GM12878 (cell line): Measurements from ENCODE around the gene RRP1B. TPM values are rescaled to one million over a fixed set of nuclear protein-coding genes. Genes with fewer than 3 reads are reported as not detected.

ENCODE experiments used
- ATAC-seq: fragments of 200-7000 bp; cut with Tn5 transposase; 3 replicates; pipeline ENCODE4 v1.9.1; 2020; ENCODE audit warnings: mild to moderate bottlenecking, moderate library complexity
- BruUV-seq: library from RNA; stranded (reverse); fragments of 400-500 nt; replicated peaks from 2 replicates; lab custom pipeline; 2021; lab: Mats Ljungman, UMichigan
- CTCF ChIA-PET: fragments of 300-600 bp; sonication (Branson Sonifier 250); formaldehyde crosslinking; extraction: SDS; loops from one replicate; lab custom pipeline; 2021; ENCODE audit warnings: inconsistent platforms; lab: Yijun Ruan, JAX
- POLR2A ChIA-PET: fragments of 350-600 bp; formaldehyde crosslinking; extraction: SDS; loops from one replicate; lab custom pipeline; 2021; ENCODE audit warnings: inconsistent platforms; lab: Charles Lee
- RAD21 ChIA-PET: fragments of 300-600 bp; sonication (Branson Sonifier 250); formaldehyde crosslinking; loops from one replicate; lab custom pipeline; 2023; ENCODE audit warnings: antibody characterized with exemption; ENCODE audit not compliant: unreplicated experiment; lab: Charles Lee
- SMC1A ChIA-PET: fragments of 300-600 bp; sonication (Branson Sonifier 250); formaldehyde crosslinking; loops from one replicate; lab custom pipeline; 2023; ENCODE audit not compliant: unreplicated experiment, uncharacterized antibody; lab: Charles Lee
- DNase-seq: peaks from one replicate; pipeline ENCODE4 v3.0.0-alpha.2; 2011; ENCODE audit warnings: low read depth, low spot score
- FAIRE-seq: peaks from 3 replicates; lab custom pipeline; 2011; peaks lifted over from hg19 to GRCh38; lab: Jason Lieb, UNC
- H2AFZ ChIP-seq: 2 replicates; pipeline ENCODE4 v1.6.0; 2011; ENCODE audit warnings: low read depth, low read length, control low read depth; ENCODE audit not compliant: control insufficient read depth
- H3K27ac ChIP-seq: 2 replicates; pipeline ENCODE4 v1.5.1; 2011; ENCODE audit warnings: control low read depth; ENCODE audit not compliant: control insufficient read depth, insufficient read depth
- H3K27me3 ChIP-seq, 2 experiments: replicated peaks in 1 of 2; 2 replicates each; pipeline versions ENCODE4 v1.6.0 to v1.6.1; 2011; ENCODE audit warnings: low read length in 1 of 2; ENCODE audit not compliant: control insufficient read depth in 2 of 2, insufficient read depth in 2 of 2
- H3K36me3 ChIP-seq, 2 experiments: 2 replicates each; pipeline ENCODE4 v1.5.1; 2011; ENCODE audit warnings: low read length in 1 of 2; ENCODE audit not compliant: control insufficient read depth in 2 of 2, insufficient read depth in 2 of 2
- H3K4me1 ChIP-seq: 2 replicates; pipeline ENCODE4 v1.6.1; 2011; ENCODE audit warnings: mild to moderate bottlenecking, low read length, moderate library complexity, mixed read lengths; ENCODE audit not compliant: control insufficient read depth, insufficient read depth
- H3K4me2 ChIP-seq: 2 replicates; pipeline ENCODE4 v1.6.0; 2011; ENCODE audit warnings: control low read depth; ENCODE audit not compliant: control insufficient read depth, insufficient read depth
- H3K4me3 ChIP-seq: fragments of 200-600 bp; sonication (generic); 2 replicates; pipeline ENCODE4 v1.5.1; 2016
- H3K79me2 ChIP-seq: 2 replicates; pipeline ENCODE4 v1.6.0; 2011; ENCODE audit warnings: low read length; ENCODE audit not compliant: control insufficient read depth, insufficient read depth
- H3K9ac ChIP-seq: 2 replicates; pipeline ENCODE4 v1.8.0; 2011; ENCODE audit warnings: low read length, control low read depth, mixed read lengths; ENCODE audit not compliant: control insufficient read depth, insufficient read depth
- H3K9me3 ChIP-seq: replicated peaks from 3 replicates; pipeline ENCODE4 v1.5.1; 2011; ENCODE audit warnings: mild to moderate bottlenecking, low read length; ENCODE audit not compliant: control insufficient read depth, insufficient read depth
- H4K20me1 ChIP-seq: 2 replicates; pipeline ENCODE4 v1.6.0; 2011; ENCODE audit not compliant: control insufficient read depth, insufficient read depth
- BMI1 ChIP-seq: fragments of 450-650 bp; IDR thresholded peaks from 2 replicates; pipeline ENCODE4 v1.6.1; 2016; ENCODE audit warnings: mild to moderate bottlenecking, moderate library complexity, borderline replicate concordance
- CHD1 ChIP-seq: IDR thresholded peaks from 2 replicates; pipeline ENCODE4 v1.6.1; 2012; ENCODE audit warnings: low read depth, low read length, improper control_type of control experiment
- CHD2 ChIP-seq: IDR thresholded peaks from 2 replicates; pipeline ENCODE4 v1.6.1; 2011; ENCODE audit warnings: low read depth, low read length, improper control_type of control experiment, borderline replicate concordance
- GATAD2B ChIP-seq: fragments of 450-650 bp; conservative IDR thresholded peaks from 2 replicates; pipeline ENCODE4 v1.6.1; 2017; ENCODE audit warnings: low read depth, mild to moderate bottlenecking, moderate library complexity
- KDM1A ChIP-seq: fragments of 200-600 bp; sonication (generic); IDR thresholded peaks from 2 replicates; pipeline ENCODE4 v1.6.1; 2016; ENCODE audit warnings: borderline replicate concordance
- MYC ChIP-seq: IDR thresholded peaks from 2 replicates; pipeline ENCODE4 v1.6.1; 2011; ENCODE audit warnings: mild to moderate bottlenecking, low read length, moderate library complexity, inconsistent platforms; ENCODE audit not compliant: insufficient read depth, insufficient replicate concordance, insufficient read length, severe bottlenecking
- NFIC ChIP-seq: IDR thresholded peaks from 2 replicates; pipeline ENCODE4 v1.6.1; 2012; ENCODE audit warnings: low read depth, mild to moderate bottlenecking, inconsistent platforms, low read length, moderate library complexity
- PAX8 ChIP-seq: fragments of 450-650 bp; IDR thresholded peaks from 2 replicates; pipeline ENCODE4 v1.6.1; 2017; ENCODE audit warnings: mild to moderate bottlenecking, moderate library complexity
- POLR2AphosphoS2 ChIP-seq: IDR thresholded peaks from 2 replicates; pipeline ENCODE4 v1.6.1; 2011; ENCODE audit warnings: low read depth, mild to moderate bottlenecking, low read length, improper control_type of control experiment, moderate library complexity
- POLR2AphosphoS5 ChIP-seq: IDR thresholded peaks from 2 replicates; pipeline ENCODE4 v1.6.1; 2011; ENCODE audit warnings: mild to moderate bottlenecking, low read length, inconsistent platforms
- SP1 ChIP-seq: IDR thresholded peaks from one replicate; pipeline ENCODE4 v1.6.1; 2011; ENCODE audit warnings: low read depth, low read length
- SUPT20H ChIP-seq: IDR thresholded peaks from 2 replicates; pipeline ENCODE4 v1.6.1; 2011; ENCODE audit warnings: low read depth, mild to moderate bottlenecking, low read length, moderate library complexity, borderline replicate concordance; ENCODE audit not compliant: control insufficient read depth
- ZBTB11 ChIP-seq: fragments of 450-650 bp; formaldehyde crosslinking; IDR thresholded peaks from 2 replicates; pipeline ENCODE4 v1.5.0; 2022; ENCODE audit warnings: mild to moderate bottlenecking, missing genetic modification characterization
- ZBTB33 ChIP-seq: fragments of 450-650 bp; IDR thresholded peaks from 2 replicates; pipeline ENCODE4 v1.6.1; 2017; ENCODE audit warnings: mild to moderate bottlenecking
- ZZZ3 ChIP-seq: IDR thresholded peaks from 2 replicates; pipeline ENCODE4 v1.6.1; 2011; ENCODE audit warnings: low read depth; ENCODE audit not compliant: control insufficient read depth, insufficient read length
- WGBS: methylation state at CpG from one replicate; pipeline ENCODE4 v1.1.6; 2016; ENCODE audit warnings: low lambda C conversion rate; ENCODE audit not compliant: insufficient replicate concordance, insufficient coverage; ENCODE audit errors: missing lambda C conversion rate; 5-methylcytosine and 5-hydroxymethylcytosine counted together
- in situ Hi-C: fragments of 300-500 bp; cut with MboI; formaldehyde crosslinking; loops from 9 replicates; pipeline ENCODE4 v1.14.3; 2018; ENCODE audit warnings: mixed read lengths
- intact Hi-C: fragments of 100-400 bp; cut with micrococcal nuclease; formaldehyde crosslinking; loops from one replicate; pipeline ENCODE4 v1.14.2; 2022; ENCODE audit not compliant: unreplicated experiment
- polyA plus RNA-seq, 11 experiments: library from polyadenylated mRNA; depleted of rRNA in 4 of 11; unstranded in 6 of 11; stranded (reverse) in 5 of 11; fragments of >200 nt; fragmentation: Nextera tagmentation in 4 of 11; fragmentation: Illumina TruSeq in 1 of 11; extraction: Ambion mirVana in 4 of 11; extraction: Trizol in 1 of 11; gene quantifications; 1 replicate in 1 of 11; 2 replicates in 10 of 11; pipeline versions ENCODE4 v1.2.1 to v1.2.3, GENCODE V29; 2011 to 2016; ENCODE audit warnings: inconsistent platforms in 2 of 11, missing spikeins in 2 of 11, low read depth in 1 of 11
- total RNA-seq, 4 experiments: library from RNA; depleted of rRNA in 3 of 4; stranded (reverse); fragments of >200 nt in 3 of 4; fragmentation: Illumina TruSeq in 1 of 4; extraction: Trizol in 1 of 4; gene quantifications; 2 replicates each; pipeline versions ENCODE4 v1.2.1 to v1.2.3, GENCODE V29; 2013 to 2021
- TF ChIP-seq, protein P1 (sequence below): fragments of 150-350 bp; IDR thresholded peaks from 2 replicates; pipeline ENCODE4 v1.6.1; 2016; ENCODE audit warnings: low read depth, low read length

The RRP1B gene
- total and polyA plus RNA-seq, 10 of the 15 experiments (the other 5 are each of a cell fraction or from before 2014, with no cell fraction given): 8.1 to 57.4 (median 38.1) TPM

- in situ Hi-C loops: loop anchor here (5.0 kb wide), 1 partner anchor 32 kb away; no protein-coding TSS in a partner anchor
- RAD21 ChIA-PET: no interaction called here
- TF ChIP-seq CHD1 (no peak), POLR2AphosphoS2 (no peak), POLR2AphosphoS5 (no peak), PAX8 (no peak), MYC (no peak), KDM1A (no peak), NFIC (no peak), CHD2 (no peak), GATAD2B (no peak), BMI1 (no peak), ZBTB33 (no peak), ZBTB11 (CRISPR knock-in tag) (no peak), SP1 (no peak), SUPT20H (no peak), ZZZ3 (no peak)
- TF ChIP-seq, protein P1, sequence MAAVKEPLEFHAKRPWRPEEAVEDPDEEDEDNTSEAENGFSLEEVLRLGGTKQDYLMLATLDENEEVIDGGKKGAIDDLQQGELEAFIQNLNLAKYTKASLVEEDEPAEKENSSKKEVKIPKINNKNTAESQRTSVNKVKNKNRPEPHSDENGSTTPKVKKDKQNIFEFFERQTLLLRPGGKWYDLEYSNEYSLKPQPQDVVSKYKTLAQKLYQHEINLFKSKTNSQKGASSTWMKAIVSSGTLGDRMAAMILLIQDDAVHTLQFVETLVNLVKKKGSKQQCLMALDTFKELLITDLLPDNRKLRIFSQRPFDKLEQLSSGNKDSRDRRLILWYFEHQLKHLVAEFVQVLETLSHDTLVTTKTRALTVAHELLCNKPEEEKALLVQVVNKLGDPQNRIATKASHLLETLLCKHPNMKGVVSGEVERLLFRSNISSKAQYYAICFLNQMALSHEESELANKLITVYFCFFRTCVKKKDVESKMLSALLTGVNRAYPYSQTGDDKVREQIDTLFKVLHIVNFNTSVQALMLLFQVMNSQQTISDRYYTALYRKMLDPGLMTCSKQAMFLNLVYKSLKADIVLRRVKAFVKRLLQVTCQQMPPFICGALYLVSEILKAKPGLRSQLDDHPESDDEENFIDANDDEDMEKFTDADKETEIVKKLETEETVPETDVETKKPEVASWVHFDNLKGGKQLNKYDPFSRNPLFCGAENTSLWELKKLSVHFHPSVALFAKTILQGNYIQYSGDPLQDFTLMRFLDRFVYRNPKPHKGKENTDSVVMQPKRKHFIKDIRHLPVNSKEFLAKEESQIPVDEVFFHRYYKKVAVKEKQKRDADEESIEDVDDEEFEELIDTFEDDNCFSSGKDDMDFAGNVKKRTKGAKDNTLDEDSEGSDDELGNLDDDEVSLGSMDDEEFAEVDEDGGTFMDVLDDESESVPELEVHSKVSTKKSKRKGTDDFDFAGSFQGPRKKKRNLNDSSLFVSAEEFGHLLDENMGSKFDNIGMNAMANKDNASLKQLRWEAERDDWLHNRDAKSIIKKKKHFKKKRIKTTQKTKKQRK: no peak
Measured at GRCh38 chr21:43614839-43615238, 44.5 kb upstream of the RRP1B start.

More at GRCh38 chr21:43614839-43615238, 44.5 kb upstream of the RRP1B start:
- H3K79me2 ChIP-seq: no peaks in the 10 kb centered on the region
- POLR2A ChIA-PET: no interaction called here
- WGBS: 79% methylated on average over 5 of the region's 5 CpGs
- no peaks in the 10 kb centered on the region for H3K27me3 ChIP-seq
- intact Hi-C loops: loop anchor here (5.0 kb wide), 1 partner anchor 112 kb away; no protein-coding TSS in a partner anchor
- peaks cover 13% of the 10 kb centered on the region; the same call in 1 of the 2 replicates for H3K4me1 ChIP-seq
- H3K9me3 ChIP-seq: peaks cover 1% of the 10 kb centered on the region; the same call in 1 of the 3 replicates
- no peak overlapping the region for H3K27ac ChIP-seq
- no peak for FAIRE-seq
- H4K20me1 ChIP-seq: no peaks in the 10 kb centered on the region
- ATAC-seq: no peak
- H3K4me2 ChIP-seq: no peak overlapping the region
- no peak overlapping the region for H2AFZ ChIP-seq
- no peak overlapping the region for H3K9ac ChIP-seq
- CTCF ChIA-PET: no interaction called here
- DNase-seq: no peak
- no peaks in the 10 kb centered on the region for H3K36me3 ChIP-seq
- SMC1A ChIA-PET: interaction anchor here (2.1 kb wide), 1 partner anchor 30 kb away, joined by 10 read pairs; no protein-coding TSS in a partner anchor
- H3K4me3 ChIP-seq: no peak overlapping the region
- BruUV-seq: no TSS peak
